HG02943 (cell line): Measurements from ENCODE around the gene PPP6R1.

Experiments used
- ATAC-seq: cut with Tn5 transposase; IDR thresholded peaks from one replicate; pipeline ENCODE4 v1.9.1; 2021; ENCODE audit warnings: mild to moderate bottlenecking, low read depth, moderate library complexity; ENCODE audit not compliant: unreplicated experiment

PPP6R1 gene

GRCh38 chr19:55284405-55285058 lies 25.7 kb upstream of the PPP6R1 start:
- no peak for ATAC-seq

GRCh38 chr19:55283548-55284377 lies 24.9 kb upstream of the PPP6R1 start, which contains the start of gene BRSK1:
Gene BRSK1 (plus strand): TSS chr19:55283997. CDS start chr19:55284443, 446 bp downstream.
- no peak for ATAC-seq

GRCh38 chr19:55279770-55280643 lies 21.2 kb upstream of the PPP6R1 start, which contains the start of gene HSPBP1:
Gene HSPBP1 (minus strand): TSS chr19:55280110. CDS start chr19:55279608, 502 bp downstream.
- ATAC-seq: peak; percentile 87

- ATAC-seq: no peak
Observed at GRCh38 chr19:55279340-55279739, 20.5 kb upstream of the PPP6R1 start.

GRCh38 chr19:55278391-55279135 lies 19.7 kb upstream of the PPP6R1 start:
- no peak for ATAC-seq

- ATAC-seq: no peak
Observed at GRCh38 chr19:55277494-55277893, 18.7 kb upstream of the PPP6R1 start.

GRCh38 chr19:55276720-55277430 lies 18.1 kb upstream of the PPP6R1 start:
- ATAC-seq: no peak

- no peak for ATAC-seq
Observed at GRCh38 chr19:55275851-55276719, 17.3 kb upstream of the PPP6R1 start.

GRCh38 chr19:55273978-55274707 lies 15.3 kb upstream of the PPP6R1 start:
- ATAC-seq: no peak

- no peak for ATAC-seq
Observed at GRCh38 chr19:55272142-55272541, 13.3 kb upstream of the PPP6R1 start.

GRCh38 chr19:55270172-55270942 lies 11.5 kb upstream of the PPP6R1 start:
- ATAC-seq: no peak

- ATAC-seq: no peak
Observed at GRCh38 chr19:55269299-55269698, 10.5 kb upstream of the PPP6R1 start.

- ATAC-seq: no peak
Observed at GRCh38 chr19:55266840-55267239, 8.0 kb upstream of the PPP6R1 start.

GRCh38 chr19:55266404-55266803 lies 7.6 kb upstream of the PPP6R1 start:
- no peak for ATAC-seq

- no peak for ATAC-seq
Observed at GRCh38 chr19:55265723-55266386, 7.0 kb upstream of the PPP6R1 start.

GRCh38 chr19:55265173-55265572 lies 6.4 kb upstream of the PPP6R1 start:
- no peak for ATAC-seq

GRCh38 chr19:55264531-55264930 lies 5.7 kb upstream of the PPP6R1 start:
- ATAC-seq: no peak
